Measurements from ENCODE around the gene GPR155. TPM values are rescaled to one million over a fixed set of nuclear protein-coding genes. Genes with fewer than 3 reads are reported as not detected.

The GPR155 gene
- total and polyA plus RNA-seq, 2 of the 4 experiments (the other 2 are of a cell fraction), result 2.3 to 3.4 TPM

DNA sequence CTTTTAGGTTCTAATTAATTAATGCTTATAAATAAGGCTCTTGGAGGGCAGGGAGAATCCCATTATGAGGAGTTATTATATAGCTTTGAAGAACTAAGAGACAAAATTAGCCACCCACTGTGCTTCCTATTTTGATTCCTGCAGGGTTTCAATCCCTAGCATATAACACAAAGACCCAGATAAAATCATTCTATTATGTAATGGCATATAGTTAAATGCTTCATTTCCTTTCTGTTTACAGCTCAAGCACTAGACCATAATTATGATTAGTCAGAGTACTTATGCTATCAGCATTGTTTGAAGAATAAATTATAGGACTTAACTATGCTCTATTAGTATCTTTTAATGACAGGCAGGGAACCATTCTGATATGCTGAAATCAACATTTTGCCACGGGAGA, 9.1 kb downstream of the GPR155 start:
- Histone ChIP-seq H3K4me3 (ENCODE audit: insufficient read depth, low read depth, low read length) (no peak overlapping the region), H3K27ac (ENCODE audit: insufficient read depth, low read length) (no peak overlapping the region), H3K36me3 (ENCODE audit: control insufficient read depth, insufficient read depth, low read length) (peaks cover 2% of the 10 kb centered on the region), H4K20me1 (ENCODE audit: insufficient read depth, low read length) (no peaks in the 10 kb centered on the region), H2BK120ac (ENCODE audit: low read depth, low read length) (no peak overlapping the region), H2AK9ac (replicated peaks; ENCODE audit: low read depth, low read length, poor library complexity) (no peak overlapping the region), H2BK20ac (ENCODE audit: low read depth, low read length) (no peak overlapping the region), H3K9me1 (ENCODE audit: insufficient read depth, low read length) (peaks cover 4% of the 10 kb centered on the region; the same call in 1 of the 2 replicates), H2AK5ac (ENCODE audit: low read depth, low read length) (no peak overlapping the region), H2BK15ac (ENCODE audit: low read depth, low read length) (no peak overlapping the region), H3K18ac (ENCODE audit: low read depth, low read length) (no peak overlapping the region), H2AFZ (replicated peaks; ENCODE audit: low read length, poor library complexity) (no peak overlapping the region), H3K56ac (ENCODE audit: extremely low read depth, insufficient read depth, low read length) (no peak overlapping the region), H4K91ac (ENCODE audit: insufficient read depth, low read depth, low read length) (no peak overlapping the region), H3K9me3 (ENCODE audit: control insufficient read depth, insufficient read depth, low read length) (no peaks in the 10 kb centered on the region), H4K5ac (ENCODE audit: low read depth, low read length) (no peak overlapping the region), H3K79me1 (ENCODE audit: low read depth in 1 of 2, low read length in 2 of 2) (no peaks in the 10 kb centered on the region), H3K9ac (ENCODE audit: low read depth, low read length) (no peak overlapping the region), H3K4ac (ENCODE audit: low read depth, low read length) (no peak overlapping the region), H3K4me2 (ENCODE audit: low read depth, low read length) (no peak overlapping the region), H3K4me1 (ENCODE audit: control insufficient read depth, insufficient read depth, low read length) (peaks cover 3% of the 10 kb centered on the region; the same call in 1 of the 2 replicates), H3K27me3 (ENCODE audit: control insufficient read depth, insufficient read depth, low read length) (no peaks in the 10 kb centered on the region), H3K23ac (ENCODE audit: low read depth, low read length) (no peak overlapping the region), H2BK5ac (ENCODE audit: low read depth, low read length, poor library complexity, severe bottlenecking) (no peak overlapping the region), H4K8ac (ENCODE audit: low read depth in 2 of 2, low read length in 2 of 2) (no peak overlapping the region), H3K14ac (replicated peaks; ENCODE audit: low read depth, low read length) (no peak overlapping the region)
- in situ Hi-C loops (cut with MboI; ENCODE audit: low sequenced_read_pairs) (no loop called here), intact Hi-C loops (cut with micrococcal nuclease) (no loop called here), dilution Hi-C loops (cut with HindIII; ENCODE audit: low sequenced_read_pairs, unreplicated experiment) (no loop called here)
- ChIA-PET POLR2A (ENCODE audit: unreplicated experiment) (no interaction called here), CTCF (no interaction called here)
- TF ChIP-seq BHLHE40 (IDR thresholded peaks at IDR 0.05; ENCODE audit: low read depth, low read length), result no peak
- no peak for TF ChIP-seq FOS (IDR thresholded peaks at IDR 0.05; ENCODE audit: low read depth, low read length)
- TF ChIP-seq POLR2A (IDR thresholded peaks at IDR 0.05; ENCODE audit: low read depth, low read length), result no peak
- TF ChIP-seq SMC3 (IDR thresholded peaks at IDR 0.05; ENCODE audit: low read depth, low read length), result no peak
- TF ChIP-seq MAFK (IDR thresholded peaks at IDR 0.05; ENCODE audit: low read depth, low read length), result no peak
- no peak for TF ChIP-seq MXI1 (IDR thresholded peaks at IDR 0.05; ENCODE audit: borderline replicate concordance, low read depth, low read length)
- TF ChIP-seq NFE2L2 (IDR thresholded peaks at IDR 0.05; ENCODE audit: low read depth, low read length), result no peak
- TF ChIP-seq CHD1 (IDR thresholded peaks at IDR 0.05; ENCODE audit: low read depth, low read length), result no peak
- TF ChIP-seq MAZ (IDR thresholded peaks at IDR 0.05; ENCODE audit: borderline replicate concordance, low read depth, low read length), result no peak
- no peak for TF ChIP-seq CTCF (conservative IDR thresholded peaks at IDR 0.05; ENCODE audit: low read depth, low read length)
- TF ChIP-seq RAD21 (IDR thresholded peaks at IDR 0.05; ENCODE audit: low read length), result no peak
- no peak for TF ChIP-seq RCOR1 (IDR thresholded peaks at IDR 0.05; ENCODE audit: insufficient replicate concordance, low read length)
- TF ChIP-seq, protein P1, sequence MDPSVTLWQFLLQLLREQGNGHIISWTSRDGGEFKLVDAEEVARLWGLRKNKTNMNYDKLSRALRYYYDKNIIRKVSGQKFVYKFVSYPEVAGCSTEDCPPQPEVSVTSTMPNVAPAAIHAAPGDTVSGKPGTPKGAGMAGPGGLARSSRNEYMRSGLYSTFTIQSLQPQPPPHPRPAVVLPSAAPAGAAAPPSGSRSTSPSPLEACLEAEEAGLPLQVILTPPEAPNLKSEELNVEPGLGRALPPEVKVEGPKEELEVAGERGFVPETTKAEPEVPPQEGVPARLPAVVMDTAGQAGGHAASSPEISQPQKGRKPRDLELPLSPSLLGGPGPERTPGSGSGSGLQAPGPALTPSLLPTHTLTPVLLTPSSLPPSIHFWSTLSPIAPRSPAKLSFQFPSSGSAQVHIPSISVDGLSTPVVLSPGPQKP (IDR thresholded peaks at IDR 0.05; ENCODE audit: borderline replicate concordance, low read depth, low read length), result no peak
- no peak for TF ChIP-seq CEBPB (IDR thresholded peaks at IDR 0.05; ENCODE audit: low read depth, low read length)
- no TSS peak for BruUV-seq (replicated peaks)
- ATAC-seq (ENCODE audit: low read depth), result no peak
- no CpG with 5 or more reads among the region's 1 CpG for WGBS, 2 experiments (ENCODE audit: extremely low coverage in 2 of 2, insufficient read length in 1 of 2)
- DNase-seq, result no peak

All from IMR-90 (cell line).